BE2C (cell line): Measurements from ENCODE around the gene GPR107.

Source experiments
- DNase-seq: peaks from one replicate; pipeline ENCODE4 v3.0.0-alpha.2; 2020
- H3K27me3 ChIP-seq: fragments of 250-450 bp; sonication (Bioruptor Pico); 2 replicates; pipeline ENCODE4 v1.5.1; 2020; ENCODE audit warnings: mild to moderate bottlenecking
- H3K36me3 ChIP-seq: fragments of 250-450 bp; sonication (Bioruptor Pico); 2 replicates; pipeline ENCODE4 v1.5.1; 2020; ENCODE audit warnings: mild to moderate bottlenecking
- H3K4me1 ChIP-seq: fragments of 250-450 bp; sonication (Bioruptor Pico); 2 replicates; pipeline ENCODE4 v1.5.1; 2020
- H3K4me3 ChIP-seq: 2 replicates; pipeline ENCODE4 v1.5.1; 2011; ENCODE audit warnings: low read depth, low read length
- H3K9me3 ChIP-seq: fragments of 250-450 bp; sonication (Bioruptor Pico); 2 replicates; pipeline ENCODE4 v1.5.1; 2020
- TF ChIP-seq, protein P1 (sequence below): IDR thresholded peaks from 2 replicates; pipeline ENCODE4 v1.5.1; 2012; ENCODE audit warnings: mild to moderate bottlenecking, low read depth, low read length

GPR107 gene

DNA sequence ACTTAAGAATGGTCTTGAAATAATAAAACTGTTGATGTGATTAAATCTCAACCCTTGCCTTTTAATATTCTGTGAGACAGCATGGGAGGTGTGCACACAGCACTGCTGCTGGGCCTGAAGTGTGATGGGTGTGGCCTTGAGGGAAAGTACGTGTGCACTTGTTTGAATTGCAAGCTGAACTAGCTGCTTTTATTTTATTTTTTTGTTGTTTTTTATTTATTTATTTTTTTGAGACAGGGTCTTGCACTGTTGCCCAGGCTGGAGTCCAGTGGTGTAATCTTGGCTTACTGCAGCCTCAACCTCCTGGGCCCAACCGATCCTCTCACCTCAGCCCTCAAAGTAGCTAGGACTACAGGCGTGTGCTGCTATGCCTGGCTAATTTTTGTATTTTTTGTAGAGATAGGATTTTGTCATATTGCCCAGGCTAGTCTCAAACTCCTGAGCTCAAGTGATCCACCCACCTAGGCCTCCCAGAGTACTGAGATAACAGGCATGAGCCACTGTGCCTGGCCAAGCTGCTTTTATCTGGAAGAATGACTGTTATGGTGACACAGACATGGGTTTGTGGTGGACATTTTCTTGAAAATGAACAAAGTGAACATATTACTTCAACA is 58.9 kb downstream of the GPR107 start:
- peaks cover 2% of the 10 kb centered on the region; the same call in 1 of the 2 replicates for H3K36me3 ChIP-seq
- H3K27me3 ChIP-seq = no peaks in the 10 kb centered on the region
- TF ChIP-seq, protein P1, sequence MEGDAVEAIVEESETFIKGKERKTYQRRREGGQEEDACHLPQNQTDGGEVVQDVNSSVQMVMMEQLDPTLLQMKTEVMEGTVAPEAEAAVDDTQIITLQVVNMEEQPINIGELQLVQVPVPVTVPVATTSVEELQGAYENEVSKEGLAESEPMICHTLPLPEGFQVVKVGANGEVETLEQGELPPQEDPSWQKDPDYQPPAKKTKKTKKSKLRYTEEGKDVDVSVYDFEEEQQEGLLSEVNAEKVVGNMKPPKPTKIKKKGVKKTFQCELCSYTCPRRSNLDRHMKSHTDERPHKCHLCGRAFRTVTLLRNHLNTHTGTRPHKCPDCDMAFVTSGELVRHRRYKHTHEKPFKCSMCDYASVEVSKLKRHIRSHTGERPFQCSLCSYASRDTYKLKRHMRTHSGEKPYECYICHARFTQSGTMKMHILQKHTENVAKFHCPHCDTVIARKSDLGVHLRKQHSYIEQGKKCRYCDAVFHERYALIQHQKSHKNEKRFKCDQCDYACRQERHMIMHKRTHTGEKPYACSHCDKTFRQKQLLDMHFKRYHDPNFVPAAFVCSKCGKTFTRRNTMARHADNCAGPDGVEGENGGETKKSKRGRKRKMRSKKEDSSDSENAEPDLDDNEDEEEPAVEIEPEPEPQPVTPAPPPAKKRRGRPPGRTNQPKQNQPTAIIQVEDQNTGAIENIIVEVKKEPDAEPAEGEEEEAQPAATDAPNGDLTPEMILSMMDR = no peak
- no peak overlapping the region for H3K4me3 ChIP-seq
- peaks cover 31% of the 10 kb centered on the region for H3K4me1 ChIP-seq
- no peaks in the 10 kb centered on the region for H3K9me3 ChIP-seq
- no peak for DNase-seq

DNA sequence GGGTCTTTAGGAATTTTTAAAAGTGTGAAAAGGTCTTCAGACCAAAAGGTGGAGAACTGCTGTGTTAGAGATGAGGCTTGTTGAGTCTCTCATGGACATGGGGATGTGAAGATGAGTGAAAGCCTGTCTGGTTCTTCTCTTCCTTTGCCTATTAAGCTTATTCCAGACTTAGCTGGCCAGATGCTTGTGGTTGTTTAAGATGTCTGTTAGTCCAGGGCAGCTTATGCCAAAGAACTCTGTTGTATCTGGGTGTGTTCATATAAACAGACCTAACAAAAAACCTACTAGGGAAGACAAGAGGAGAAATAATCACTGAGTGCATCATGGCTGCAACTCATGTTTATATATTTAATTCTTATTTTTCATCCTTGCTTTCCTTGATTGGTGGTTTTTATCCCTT is 61.0 kb downstream of the GPR107 start:
- H3K9me3 ChIP-seq = no peaks in the 10 kb centered on the region
- peaks cover 2% of the 10 kb centered on the region; the same call in 1 of the 2 replicates for H3K36me3 ChIP-seq
- no peak for DNase-seq
- TF ChIP-seq, protein P1 = no peak
- H3K4me3 ChIP-seq = no peak overlapping the region
- peaks cover 49% of the 10 kb centered on the region for H3K4me1 ChIP-seq
- H3K27me3 ChIP-seq = no peaks in the 10 kb centered on the region

DNA sequence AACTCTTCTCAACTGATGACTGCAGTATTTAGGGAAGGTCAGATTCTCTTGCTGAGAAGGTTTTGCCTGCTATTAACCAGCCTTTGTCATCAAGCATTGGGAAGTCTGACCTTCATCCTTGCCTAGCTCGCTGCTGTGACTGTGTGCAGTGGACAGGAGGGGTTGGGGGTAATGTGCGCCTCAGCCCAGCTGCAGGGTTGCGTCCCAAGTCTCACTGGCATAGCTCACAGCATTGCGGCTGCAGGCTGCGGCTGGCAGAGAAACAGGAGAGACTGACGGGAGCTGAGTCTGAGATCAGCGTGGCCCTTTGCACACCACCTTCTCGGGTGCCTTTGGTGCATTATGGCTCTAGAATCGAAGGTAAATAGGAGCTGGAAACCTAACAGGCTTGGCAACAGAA is 62.6 kb downstream of the GPR107 start:
- no peak for DNase-seq
- H3K4me3 ChIP-seq = no peak overlapping the region
- H3K27me3 ChIP-seq = no peaks in the 10 kb centered on the region
- H3K4me1 ChIP-seq = peaks cover 40% of the 10 kb centered on the region
- TF ChIP-seq, protein P1 = no peak
- no peaks in the 10 kb centered on the region; the same call in 1 of the 2 replicates for H3K36me3 ChIP-seq
- no peaks in the 10 kb centered on the region for H3K9me3 ChIP-seq

DNA sequence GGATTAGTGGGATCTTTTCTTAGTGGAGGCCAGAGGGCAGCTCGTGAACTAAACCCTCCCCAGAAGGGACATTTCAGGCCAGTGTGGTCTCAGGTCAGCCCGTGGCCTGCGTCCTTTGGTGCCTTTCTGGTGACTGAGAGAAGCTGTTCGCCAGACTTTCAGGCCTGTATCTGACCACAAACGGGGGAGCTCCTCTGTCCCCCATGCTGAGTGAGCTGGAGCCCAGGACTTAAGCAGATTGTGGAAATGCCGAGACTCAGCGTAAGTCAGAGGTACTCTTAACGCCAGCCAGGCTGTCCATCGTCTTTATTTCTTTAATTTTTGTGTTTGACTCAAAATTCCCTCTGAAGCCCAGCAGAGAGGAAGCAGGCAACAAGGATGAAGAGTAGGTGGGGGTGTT is 63.7 kb downstream of the GPR107 start:
- no peak for DNase-seq
- Histone ChIP-seq H3K4me3 (no peak overlapping the region), H3K36me3 (no peaks in the 10 kb centered on the region), H3K27me3 (no peaks in the 10 kb centered on the region), H3K4me1 (peaks cover 34% of the 10 kb centered on the region), H3K9me3 (no peaks in the 10 kb centered on the region)
- TF ChIP-seq, protein P1 = no peak

DNA sequence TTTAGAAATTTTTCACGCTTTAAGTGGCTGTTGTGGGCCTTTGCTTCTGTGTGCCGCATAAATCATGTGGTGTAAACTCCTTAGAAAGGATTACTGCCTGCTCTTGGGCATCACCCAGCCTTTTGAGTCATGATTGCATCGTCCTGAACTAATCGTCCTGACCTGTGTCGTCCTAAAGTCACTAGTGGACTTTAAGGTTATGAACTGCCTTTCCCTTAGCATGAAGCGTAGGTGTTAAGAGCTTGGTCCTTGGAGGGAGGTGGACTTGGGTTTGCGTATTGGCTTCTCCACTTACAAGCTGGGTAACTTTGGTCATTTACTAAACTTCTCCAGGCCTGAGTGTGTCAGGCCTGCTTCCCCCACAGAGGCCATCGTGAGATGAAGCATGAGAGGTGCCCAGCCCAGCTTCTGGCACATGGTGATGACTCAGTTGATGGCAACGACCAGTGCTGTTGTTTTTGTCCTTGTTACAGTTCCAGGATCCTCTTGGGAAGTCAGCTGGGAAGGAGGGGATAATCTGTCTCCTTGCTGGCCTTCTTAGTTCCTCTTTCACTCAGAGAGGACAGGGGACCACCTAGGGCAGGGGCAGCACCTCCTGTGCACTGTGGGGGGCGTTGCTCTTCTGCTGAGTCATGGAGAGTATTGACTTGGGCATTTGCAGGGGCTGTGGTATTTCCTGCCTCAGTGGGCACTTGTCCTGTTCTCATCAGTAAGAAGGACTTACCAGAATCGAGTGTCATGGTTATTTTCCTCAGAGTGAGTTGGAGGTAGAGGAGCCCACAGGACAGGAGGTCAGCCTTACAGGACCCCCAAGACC is 64.3 kb downstream of the GPR107 start:
- no peaks in the 10 kb centered on the region for H3K27me3 ChIP-seq
- H3K4me1 ChIP-seq = peaks cover 35% of the 10 kb centered on the region
- no peaks in the 10 kb centered on the region for H3K9me3 ChIP-seq
- TF ChIP-seq, protein P1 = no peak
- H3K36me3 ChIP-seq = no peaks in the 10 kb centered on the region
- H3K4me3 ChIP-seq = no peak overlapping the region
- no peak for DNase-seq
